GM18873 (cell line): ENCODE data around the gene DISP3.

ENCODE experiments used
- ATAC-seq: cut with Tn5 transposase; IDR thresholded peaks from one replicate; pipeline ENCODE4 v1.9.1; 2021; ENCODE audit warnings: mild to moderate bottlenecking, moderate library complexity, moderate number of reproducible peaks; ENCODE audit not compliant: unreplicated experiment, low FRiP score

Gene DISP3

GRCh38 chr1:11455967-11456570 lies 22.9 kb upstream of the DISP3 start:
- ATAC-seq, result no peak

DNA sequence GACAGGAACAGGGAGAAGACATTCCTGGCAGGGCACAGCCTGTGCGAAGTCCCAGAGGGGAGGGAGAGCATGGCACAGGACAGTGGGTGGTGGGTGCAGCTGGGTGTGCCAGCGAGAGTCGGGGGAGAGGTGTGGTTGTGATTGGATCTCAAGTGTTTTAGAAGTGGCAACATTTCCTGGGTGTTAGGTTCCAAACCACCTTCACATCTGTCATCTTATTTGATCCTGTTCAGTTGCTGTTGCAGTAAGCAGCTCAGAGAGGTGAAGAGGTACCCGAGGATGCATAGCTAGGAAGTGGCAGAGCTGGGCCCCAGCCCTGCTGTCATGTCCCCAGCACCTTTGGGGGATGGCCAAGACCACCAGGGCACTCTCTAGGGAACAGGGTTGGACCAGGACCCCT lies 22.0 kb upstream of the DISP3 start:
- ATAC-seq, result no peak

DNA sequence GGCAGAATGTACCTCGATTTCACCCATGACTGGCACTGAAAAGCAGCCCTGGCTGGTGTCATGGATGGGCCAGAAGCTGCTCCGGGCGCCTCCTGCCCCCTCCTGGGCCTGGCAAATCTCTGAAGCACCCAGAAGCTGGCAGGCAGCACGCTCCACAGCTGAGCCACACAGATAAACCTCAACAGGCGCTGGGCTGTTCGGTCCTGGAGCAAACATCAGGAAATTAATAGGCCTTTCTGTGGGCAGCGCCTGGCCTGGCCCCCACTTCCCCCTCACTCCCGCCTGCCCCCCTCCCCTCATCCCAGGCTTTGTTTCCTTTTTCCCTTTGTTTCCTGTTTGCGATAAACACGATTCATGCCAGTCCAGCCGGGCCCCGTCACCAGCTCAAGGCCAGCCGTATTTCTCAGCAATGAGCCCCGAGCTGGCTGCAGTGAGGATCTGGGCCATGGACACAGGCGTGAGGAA lies 20.1 kb upstream of the DISP3 start:
- no peak for ATAC-seq

DNA sequence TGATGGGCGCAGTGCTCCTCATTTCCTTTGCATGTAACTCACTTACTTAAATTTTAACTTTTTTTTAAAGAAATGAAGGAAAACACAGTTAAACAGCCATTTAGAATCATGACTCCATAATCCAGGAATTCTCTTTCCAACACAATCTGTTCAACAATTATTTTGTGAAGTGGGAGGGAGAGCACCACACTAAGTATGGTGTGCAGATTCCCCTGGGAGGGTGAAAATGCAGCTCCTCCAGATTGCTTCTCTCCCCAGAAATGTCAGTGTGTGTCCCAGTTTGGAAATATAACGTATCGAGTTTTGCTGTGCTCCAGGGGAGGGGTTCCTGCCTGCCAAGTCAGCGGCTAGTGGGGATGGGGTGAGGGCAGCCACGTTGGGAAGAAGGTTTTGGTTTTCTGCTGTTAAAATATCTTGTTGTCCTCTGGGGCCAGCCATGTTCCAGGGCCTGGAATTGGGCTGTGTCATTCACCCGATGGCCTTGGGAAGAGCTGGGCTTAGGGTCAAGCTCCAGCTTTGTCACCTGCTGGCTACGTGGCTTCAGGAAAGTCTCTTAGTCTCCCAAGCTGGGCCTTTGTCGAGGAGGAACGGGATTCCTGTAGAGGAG lies 17.3 kb upstream of the DISP3 start:
- no peak for ATAC-seq

GRCh38 chr1:11462224-11462923 lies 16.6 kb upstream of the DISP3 start:
- no peak for ATAC-seq

DNA sequence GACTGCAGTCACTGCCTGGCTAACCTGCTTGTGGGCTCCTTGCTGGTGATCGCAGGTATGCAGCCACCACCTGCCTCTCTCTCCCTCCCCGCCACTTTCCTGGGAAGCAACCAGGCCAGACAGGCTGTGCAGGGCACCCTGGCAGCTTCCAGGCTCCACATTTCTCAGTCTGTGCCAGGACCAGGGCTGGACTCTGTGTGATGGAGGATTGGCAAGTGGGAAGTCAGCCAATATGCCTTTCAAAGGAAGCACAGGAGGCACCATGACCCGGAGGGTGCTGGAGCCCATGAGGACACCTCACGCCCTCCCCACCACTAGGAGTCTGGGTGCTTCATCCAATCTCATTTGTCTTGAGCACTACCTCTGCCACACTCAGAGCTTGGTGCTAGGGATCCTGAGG lies 15.8 kb upstream of the DISP3 start:
- ATAC-seq, result no peak

- ATAC-seq, result no peak
Observed at GRCh38 chr1:11465307-11465706, 13.6 kb upstream of the DISP3 start.

DNA sequence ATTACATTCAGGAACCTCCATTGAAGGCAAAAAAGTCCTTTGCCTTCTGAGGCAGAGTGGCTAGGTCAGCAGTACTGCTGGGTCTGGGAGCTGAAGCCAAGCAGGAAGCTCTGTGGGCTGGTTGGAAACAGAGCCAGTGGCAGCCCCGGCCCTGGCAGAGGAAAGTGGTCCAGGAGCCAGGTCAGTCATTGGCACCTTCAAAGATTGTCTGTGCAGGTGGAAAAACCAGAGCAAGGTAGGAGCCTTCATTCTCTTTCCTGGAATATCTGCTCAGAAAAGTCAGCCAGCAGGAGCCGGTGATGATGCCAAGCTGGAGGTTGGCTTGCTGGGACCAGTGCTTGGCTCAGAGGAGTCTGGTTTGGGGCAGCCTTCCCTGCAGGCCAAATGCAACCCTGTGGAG lies 12.5 kb upstream of the DISP3 start:
- no peak for ATAC-seq

- no peak for ATAC-seq
Observed at GRCh38 chr1:11468878-11469277, 10.1 kb upstream of the DISP3 start.

GRCh38 chr1:11470912-11471311 lies 8.0 kb upstream of the DISP3 start:
- ATAC-seq, result no peak

DNA sequence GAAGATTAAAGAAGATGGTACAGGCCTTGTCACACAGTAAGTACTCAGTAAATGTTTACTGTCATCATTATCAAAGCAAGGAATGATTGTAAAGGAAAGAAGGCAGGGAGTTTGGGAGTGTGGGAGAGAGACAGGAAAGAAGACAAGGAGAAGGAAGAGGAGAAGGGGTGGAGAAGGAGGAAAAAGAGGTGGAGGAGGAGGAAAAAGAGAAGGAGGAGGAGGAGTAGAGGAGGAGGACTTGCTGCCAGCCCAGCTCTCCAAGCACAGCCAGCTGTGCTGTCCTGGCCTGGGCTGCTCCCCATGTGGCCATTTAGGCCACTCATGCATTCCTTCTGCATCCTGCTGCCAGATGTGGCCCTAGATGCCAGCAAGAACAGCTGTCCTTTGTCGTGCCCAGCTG lies 7.5 kb upstream of the DISP3 start:
- no peak for ATAC-seq

GRCh38 chr1:11472284-11472683 lies 6.7 kb upstream of the DISP3 start:
- no peak for ATAC-seq

DNA sequence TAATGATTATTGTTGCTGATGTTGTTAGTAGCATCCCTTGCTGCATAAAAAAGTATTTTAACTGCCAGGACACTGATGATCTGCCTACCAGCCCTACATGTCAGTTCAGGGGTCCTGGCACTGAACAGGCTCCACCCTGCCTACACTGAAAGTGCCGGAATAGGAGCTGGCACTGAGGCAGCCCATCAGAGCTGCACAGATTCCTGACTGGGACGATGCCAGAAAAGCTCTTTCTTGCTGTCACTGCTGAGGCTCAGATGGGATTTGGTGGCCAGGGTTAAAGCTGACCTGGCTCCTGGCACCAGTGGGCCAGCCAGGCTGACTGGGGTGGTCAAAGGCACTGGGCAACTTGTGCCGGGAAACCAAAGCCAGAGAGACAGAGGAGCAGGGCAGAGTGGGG lies 6.2 kb upstream of the DISP3 start:
- no peak for ATAC-seq

DNA sequence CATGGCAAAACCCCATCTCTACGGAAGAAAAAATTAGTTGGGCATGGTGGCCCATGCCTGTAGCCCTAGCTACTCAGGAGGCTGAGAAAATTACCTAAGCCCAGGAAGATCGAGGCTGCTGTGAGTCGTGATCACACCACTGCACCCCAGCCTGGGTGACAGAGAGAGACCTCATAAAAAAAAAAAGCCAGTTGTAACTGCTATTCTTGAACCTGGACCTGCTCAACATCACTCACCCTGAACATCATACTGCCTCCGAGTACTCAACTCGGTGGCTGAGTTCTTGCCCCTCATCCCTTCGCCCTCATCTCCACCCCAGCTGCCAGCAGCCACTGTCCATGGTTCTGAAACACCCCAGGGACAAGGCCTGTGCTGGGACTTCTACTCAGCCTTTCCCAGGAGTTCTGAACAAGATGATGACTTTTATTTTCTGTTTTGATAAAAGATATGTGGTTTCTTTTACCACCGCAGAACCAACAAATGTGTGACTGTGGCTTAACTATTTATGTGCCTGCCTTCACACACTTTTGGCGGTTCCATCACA lies 5.4 kb upstream of the DISP3 start:
- no peak for ATAC-seq

DNA sequence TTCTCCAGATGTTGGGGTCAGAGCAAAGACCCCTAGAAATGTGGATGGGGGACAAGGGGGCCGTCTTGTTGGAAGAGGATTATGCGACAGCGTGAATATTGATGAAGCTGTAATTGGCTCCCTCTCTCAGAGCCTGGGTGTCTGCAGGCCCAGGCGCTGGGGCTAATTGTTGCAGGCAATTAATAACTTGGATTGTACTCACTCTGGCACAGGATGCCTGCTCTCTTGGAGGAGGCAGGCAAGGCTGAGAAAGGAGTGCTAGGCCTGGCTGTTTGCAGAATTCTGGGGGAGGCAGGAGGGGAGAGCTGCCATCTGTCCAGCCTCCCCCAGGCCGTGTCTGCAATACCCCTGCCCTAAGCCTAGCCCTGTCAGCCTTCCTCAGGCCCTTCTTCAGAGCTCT lies 4.1 kb upstream of the DISP3 start:
- ATAC-seq, result no peak

GRCh38 chr1:11475748-11476147 lies 3.2 kb upstream of the DISP3 start:
- ATAC-seq, result no peak

DNA sequence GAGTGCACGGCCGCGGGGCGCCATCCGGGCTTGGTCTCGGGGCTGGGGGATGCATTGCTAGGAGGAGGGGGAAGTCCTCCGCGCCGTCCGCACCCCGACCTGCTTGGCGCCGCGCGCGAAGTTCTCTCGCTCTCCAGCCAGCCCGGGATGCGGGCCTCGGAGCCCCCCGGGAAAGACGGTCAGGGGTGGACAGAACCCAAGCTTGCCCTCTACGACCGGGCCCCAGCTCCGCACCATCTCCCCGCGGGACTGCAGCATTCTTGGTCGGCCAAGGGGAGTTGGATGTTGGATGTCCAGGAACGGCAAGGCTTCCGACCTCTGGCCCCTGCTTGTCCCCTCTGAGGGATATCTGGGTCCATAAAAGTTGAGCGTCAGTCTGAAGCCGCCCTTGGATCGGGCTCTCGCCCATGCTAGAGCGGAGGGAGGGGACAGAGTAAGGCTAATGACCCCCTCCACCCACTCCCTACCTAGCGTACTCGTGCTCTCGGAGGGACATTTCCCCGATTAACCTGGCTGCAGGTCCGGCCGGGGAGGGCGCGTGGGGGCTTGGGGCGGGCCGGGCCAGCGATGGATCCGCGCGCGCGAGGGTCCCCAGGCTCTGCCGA lies 522 bp downstream of the DISP3 start:
- ATAC-seq, result no peak

DNA sequence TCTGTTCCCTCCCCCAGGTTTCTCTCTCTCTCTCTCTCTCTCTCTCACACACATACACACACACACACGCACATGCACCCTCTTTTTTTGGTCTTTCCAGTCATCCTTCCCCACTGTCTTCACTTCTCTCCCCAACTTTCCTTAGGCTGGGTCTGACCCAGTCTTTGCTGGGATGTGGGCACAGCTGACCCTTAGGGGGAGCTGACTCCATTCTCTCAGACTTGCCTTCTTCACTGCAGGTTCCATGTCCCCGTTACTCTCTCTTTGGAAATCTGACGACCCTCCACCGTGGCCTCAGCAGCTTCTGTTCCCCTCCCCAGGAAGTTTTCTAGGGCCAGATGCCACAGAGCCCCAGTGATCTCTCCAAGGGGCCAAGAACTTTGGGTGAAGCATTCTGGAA lies 2.1 kb downstream of the DISP3 start:
- ATAC-seq, result no peak

DNA sequence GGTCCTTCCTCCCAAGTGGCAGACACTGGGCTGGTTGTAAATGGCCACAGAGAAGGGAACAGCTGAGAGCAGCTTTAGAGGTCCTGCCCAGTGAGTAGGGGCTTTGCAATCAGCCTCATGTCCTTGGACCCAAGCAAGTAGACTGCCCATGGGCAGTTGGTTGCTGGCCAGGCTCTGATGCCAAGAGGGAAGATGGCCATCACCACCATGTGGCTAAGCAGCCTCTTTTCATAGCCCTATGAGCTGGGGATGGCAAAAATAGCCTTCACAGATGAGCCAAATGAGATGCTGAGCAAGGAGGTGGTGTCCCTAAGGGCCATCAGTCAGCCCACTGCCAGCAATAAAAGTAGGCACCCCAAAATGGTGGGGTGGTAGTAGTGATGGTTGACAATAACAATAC lies 3.2 kb downstream of the DISP3 start:
- no peak for ATAC-seq

- no peak for ATAC-seq
Observed at GRCh38 chr1:11482701-11483479, 3.9 kb downstream of the DISP3 start.
